HG02981 (cell line): ENCODE results near the gene COL27A1.

Experiments used
- ATAC-seq: cut with Tn5 transposase; IDR thresholded peaks from one replicate; pipeline ENCODE4 v1.9.1; 2021; ENCODE audit warnings: mild to moderate bottlenecking, moderate library complexity; ENCODE audit not compliant: unreplicated experiment

The COL27A1 gene

GRCh38 chr9:114348261-114348905, 193.0 kb downstream of the COL27A1 start:
- ATAC-seq: no peak

DNA sequence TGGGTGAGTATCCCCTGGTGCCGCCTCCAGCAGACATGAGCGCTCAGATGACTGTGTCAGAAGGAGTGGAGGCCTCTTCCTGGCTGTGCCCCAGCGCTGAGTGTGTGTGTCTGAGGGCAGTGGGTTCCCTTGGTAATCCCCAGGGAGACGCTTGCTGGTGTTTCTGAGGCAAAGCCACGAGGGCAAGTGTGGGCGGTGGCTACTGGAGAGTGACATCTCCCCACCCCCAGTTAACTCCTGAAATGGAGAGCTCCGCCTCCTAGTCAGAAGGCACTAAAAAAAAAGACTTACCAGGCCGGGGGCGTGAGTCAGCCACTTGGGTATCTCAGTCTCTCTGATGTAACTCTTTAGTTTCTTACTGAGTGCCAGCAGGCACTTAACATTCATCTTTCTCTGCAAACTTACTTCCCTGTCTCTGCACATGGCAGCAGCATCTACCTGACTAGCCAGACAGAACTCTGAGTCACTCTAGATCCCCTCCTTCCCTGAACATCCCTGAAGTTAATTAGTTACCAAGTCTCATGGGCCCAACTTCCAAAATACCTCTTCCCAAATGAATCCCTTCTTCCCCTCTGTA, 193.7 kb downstream of the COL27A1 start:
- ATAC-seq: peak; percentile 89

DNA sequence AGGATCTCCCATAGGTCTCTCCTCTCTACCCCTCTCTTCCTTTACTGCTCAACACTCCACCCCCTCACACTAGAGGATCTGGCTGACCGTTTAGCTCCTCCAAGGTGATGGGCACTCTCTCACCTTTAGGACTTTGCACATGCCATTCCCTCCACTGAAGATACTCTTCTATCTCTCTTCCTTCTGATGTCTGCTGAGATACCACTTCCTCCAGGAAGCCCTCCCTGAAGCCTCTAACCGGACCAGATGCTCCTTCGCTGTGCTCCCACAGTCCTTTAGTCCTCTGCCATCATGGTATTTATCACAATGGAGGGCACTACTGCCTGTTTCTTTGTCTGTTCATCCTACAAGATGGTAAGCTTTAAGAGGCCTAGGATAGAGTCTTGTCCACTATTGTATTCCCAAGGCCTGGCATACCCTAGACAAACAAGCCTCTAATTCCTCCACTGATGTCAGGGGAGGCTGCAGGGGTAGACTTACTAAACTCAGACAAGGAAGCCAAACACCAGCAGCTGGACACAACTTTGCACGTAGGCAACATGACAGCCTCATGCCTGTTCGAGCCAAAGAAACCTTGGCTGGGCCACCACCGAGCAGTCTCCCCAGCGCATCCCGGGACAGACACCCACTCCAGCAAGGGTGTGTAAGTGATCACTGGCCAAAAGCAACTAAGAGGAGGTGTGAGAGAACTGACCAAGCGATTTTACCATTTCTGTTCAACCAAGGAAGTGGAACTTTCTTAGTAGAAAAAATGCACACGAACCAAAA, 194.6 kb downstream of the COL27A1 start:
- no peak for ATAC-seq

DNA sequence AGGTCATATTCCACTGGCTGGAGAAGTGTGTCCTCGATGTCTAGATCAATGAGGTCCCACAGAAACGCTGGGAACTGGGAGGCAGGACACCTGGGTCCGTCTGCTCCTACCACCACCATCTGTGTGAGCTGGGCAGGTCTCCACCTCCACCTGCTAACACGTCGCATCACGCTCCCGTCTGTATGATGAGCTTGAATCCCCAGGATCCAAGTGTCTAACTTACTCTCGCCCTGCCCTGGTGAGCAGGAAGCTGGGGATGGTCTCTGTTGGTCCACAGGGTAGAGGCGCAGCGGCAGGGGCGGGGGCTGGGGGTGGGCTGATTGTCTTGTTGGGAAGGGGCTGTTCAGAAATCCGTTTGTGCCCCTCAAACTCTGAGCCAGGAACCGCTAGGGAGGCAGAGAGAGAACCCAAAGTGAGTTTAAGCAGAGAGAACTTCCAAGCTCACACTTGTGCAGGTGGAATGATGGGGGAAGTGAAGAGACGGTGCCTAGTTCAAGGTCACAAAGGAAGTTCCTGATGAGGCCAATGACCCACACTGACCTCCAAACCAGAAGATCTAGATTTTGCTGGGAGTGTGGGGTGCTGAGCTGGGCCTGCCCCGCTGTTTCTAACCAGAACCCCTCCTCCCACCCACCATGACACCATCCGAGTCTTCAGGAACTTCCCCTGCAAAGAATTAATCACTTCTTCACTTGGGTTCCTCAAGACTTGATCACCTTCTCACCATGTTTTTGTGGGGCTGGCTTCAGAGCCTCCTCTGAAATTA, 195.5 kb downstream of the COL27A1 start:
- no peak for ATAC-seq

DNA sequence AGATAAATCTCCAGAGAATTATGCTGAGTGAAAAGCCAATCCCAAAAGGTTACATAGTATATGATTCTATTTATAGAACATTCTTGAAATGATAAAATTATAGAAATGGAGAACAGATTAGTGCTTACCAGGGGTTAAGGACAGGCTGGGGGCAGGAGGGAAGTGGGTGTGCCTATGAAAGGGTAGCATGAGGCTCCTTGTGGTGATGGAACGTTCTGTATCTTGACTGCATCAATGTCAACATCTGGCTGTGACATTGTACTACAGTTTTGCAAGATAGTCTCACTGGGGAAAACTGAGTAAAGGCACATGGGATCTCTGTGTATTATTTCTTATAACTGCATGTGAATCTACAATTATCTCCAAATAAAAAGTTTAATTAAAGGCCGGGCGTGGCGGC, 196.6 kb downstream of the COL27A1 start:
- ATAC-seq: no peak

DNA sequence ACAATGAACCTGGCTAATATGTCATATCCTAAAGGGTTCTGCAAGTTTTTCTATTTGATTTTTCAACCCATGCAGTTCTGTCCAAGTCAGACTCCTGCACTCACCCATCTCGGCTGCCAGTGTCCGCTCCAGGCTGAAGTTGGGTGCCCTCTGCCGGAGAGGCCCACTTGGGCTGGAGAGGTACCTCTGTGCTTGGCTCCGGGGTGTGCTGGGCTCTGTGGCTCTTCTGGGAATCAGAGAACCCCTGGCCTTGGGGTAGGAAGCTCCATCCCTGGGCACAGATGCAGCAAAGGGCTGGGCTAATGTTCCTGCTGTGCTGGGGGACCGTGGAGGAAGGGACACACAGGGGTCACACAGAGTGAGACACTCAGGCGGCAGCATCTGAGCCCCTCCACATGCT, 200.5 kb downstream of the COL27A1 start:
- ATAC-seq: no peak

GRCh38 chr9:114356792-114357191, 201.5 kb downstream of the COL27A1 start:
- no peak for ATAC-seq

DNA sequence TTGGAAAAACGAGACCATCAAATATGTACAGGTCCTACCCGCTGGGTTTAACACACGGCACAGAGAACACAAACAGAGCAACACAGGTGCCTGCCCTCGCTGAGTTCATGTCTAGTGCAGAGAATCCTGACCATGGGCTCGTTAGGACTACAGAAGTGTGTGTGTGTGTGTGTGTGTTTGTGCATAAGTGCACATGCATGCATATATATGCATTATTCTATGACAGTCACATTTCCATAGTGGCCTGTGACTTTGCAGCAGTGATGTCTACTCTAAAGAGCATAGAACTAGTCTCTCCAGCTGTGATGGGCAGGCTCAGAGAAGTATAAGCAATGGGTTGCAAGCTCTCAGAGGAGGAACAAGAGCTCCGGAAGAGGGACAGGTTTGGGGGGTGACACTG, 202.0 kb downstream of the COL27A1 start:
- ATAC-seq: no peak

DNA sequence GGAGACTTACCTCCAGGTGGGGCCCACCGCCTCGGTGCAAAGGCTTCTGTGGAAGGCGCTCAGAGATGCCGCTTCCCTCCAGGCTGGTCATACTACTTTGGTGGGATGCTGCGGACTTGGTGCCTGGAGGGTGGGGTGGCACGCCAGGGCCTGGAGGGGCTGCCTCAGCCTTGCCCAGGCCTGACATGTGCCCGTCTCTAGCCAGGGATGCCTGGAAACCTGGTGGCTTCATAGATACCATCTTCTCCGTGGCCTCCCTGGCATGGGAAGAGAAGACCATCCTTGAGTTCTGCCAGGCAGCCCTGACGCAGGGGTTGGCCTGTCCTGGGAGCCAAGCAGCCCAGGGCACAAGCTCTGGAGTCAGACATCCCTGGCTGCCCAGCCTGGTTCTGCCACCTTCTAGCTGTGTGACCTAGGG, 202.6 kb downstream of the COL27A1 start:
- ATAC-seq: no peak

DNA sequence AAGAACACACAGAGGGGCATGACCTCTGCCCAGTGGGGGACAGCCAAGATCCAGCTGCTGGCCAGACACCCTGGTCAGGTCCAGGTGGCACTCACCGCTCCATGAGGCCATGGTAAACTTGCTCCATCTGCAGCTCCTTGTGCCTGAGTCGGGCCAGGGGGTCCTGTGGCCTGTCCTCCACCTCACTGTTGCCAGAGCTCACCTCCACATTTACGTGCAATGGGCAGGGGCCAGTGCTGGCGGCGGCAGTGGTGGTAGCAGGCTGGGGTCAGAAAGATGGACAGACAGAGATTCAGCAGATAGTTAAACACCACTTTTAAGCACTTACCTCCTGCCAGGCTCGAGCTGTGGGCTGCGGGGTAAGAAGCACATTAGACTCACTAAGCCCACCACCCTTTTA, 204.5 kb downstream of the COL27A1 start:
- no peak for ATAC-seq

DNA sequence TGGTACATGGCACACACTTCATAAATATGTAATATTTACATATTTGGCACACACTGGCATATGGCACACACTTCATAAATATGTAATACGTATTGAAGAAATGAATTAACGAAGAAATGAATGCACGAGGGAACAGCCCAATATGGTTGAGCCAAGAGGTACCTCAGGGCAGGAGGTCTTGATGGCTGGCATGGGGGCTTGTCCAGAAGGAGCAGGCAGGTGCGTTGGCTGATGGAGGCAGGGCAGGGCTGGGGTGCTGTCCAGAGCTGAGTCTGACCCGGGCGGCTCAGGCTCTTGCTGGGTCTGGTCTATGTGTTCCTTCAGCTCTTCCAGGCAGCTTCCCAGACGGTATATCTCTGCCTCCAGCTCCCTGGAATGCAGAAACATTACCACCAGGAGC, 206.2 kb downstream of the COL27A1 start:
- ATAC-seq: no peak
